KMS-11 (cell line): ENCODE data around the gene SLC29A3.

Source experiments
- H2AFZ ChIP-seq: fragments of 200-600 bp; sonication (generic); 2 replicates; pipeline ENCODE4 v1.6.1; 2016; ENCODE audit warnings: antibody characterized with exemption, mixed run types, low read depth
- H3K27ac ChIP-seq: fragments of 200-600 bp; sonication (generic); 2 replicates; pipeline ENCODE4 v1.6.1; 2016; ENCODE audit warnings: mild to moderate bottlenecking, mixed run types
- H3K27me3 ChIP-seq: fragments of 200-600 bp; sonication (generic); 2 replicates; pipeline ENCODE4 v1.6.1; 2017; ENCODE audit warnings: mild to moderate bottlenecking, low read depth, mixed run types, moderate library complexity; ENCODE audit not compliant: insufficient read depth
- H3K36me3 ChIP-seq: fragments of 200-600 bp; sonication (generic); 2 replicates; pipeline ENCODE4 v1.6.1; 2017; ENCODE audit warnings: mild to moderate bottlenecking, mixed run types; ENCODE audit not compliant: insufficient read depth
- H3K4me1 ChIP-seq: fragments of 200-600 bp; sonication (generic); 2 replicates; pipeline ENCODE4 v1.6.1; 2016; ENCODE audit warnings: mild to moderate bottlenecking, low read depth, mixed run types; ENCODE audit not compliant: poor library complexity, severe bottlenecking
- H3K4me2 ChIP-seq: fragments of 200-600 bp; sonication (generic); 2 replicates; pipeline ENCODE4 v1.7.0; 2016; ENCODE audit warnings: mild to moderate bottlenecking, mixed run types
- H3K4me3 ChIP-seq: fragments of 200-600 bp; sonication (generic); IDR thresholded peaks from 2 replicates; pipeline ENCODE4 v1.6.1; 2017; ENCODE audit warnings: low read depth, low read length, mixed read lengths; ENCODE audit not compliant: insufficient read depth
- H3K79me2 ChIP-seq: fragments of 200-600 bp; sonication (generic); 2 replicates; pipeline ENCODE4 v1.6.1; 2016; ENCODE audit warnings: low read depth, mixed run types; ENCODE audit not compliant: insufficient read depth
- H3K9ac ChIP-seq: fragments of 200-600 bp; sonication (generic); 2 replicates; pipeline ENCODE4 v1.6.1; 2016; ENCODE audit warnings: mild to moderate bottlenecking, mixed run types
- H4K20me1 ChIP-seq: fragments of 200-600 bp; sonication (generic); 2 replicates; pipeline ENCODE4 v1.6.1; 2016; ENCODE audit warnings: mild to moderate bottlenecking, mixed run types; ENCODE audit not compliant: insufficient read depth
- TF ChIP-seq, protein P1 (sequence below): fragments of 200-600 bp; sonication (generic); conservative IDR thresholded peaks from 2 replicates; pipeline ENCODE4 v1.6.1; 2017; ENCODE audit warnings: low read depth, mild to moderate bottlenecking, antibody characterized with exemption, low read length, moderate library complexity, mixed read lengths

SLC29A3 gene

DNA sequence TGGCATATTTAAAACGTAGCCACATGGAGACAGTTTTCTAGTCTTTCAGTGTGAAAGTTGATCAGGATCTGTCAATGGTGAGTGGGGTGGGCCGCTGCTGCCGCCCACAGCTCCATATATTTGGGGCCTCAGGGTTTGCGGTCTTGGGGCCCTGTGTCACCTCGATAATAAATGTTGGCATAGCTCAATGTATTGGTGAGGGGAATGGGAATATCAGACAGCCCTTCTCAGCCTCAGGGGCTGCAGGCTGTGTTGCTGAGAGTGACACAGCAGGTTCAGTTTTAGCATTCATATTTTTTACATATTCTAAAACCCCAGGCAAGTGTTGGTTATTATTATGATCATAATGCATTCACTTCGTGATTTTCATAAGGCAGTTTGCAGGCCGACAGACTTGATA, 82.9 kb downstream of the SLC29A3 start:
- no peak overlapping the region for H3K4me3 ChIP-seq
- no peak overlapping the region for H2AFZ ChIP-seq
- H3K79me2 ChIP-seq: no peaks in the 10 kb centered on the region

DNA sequence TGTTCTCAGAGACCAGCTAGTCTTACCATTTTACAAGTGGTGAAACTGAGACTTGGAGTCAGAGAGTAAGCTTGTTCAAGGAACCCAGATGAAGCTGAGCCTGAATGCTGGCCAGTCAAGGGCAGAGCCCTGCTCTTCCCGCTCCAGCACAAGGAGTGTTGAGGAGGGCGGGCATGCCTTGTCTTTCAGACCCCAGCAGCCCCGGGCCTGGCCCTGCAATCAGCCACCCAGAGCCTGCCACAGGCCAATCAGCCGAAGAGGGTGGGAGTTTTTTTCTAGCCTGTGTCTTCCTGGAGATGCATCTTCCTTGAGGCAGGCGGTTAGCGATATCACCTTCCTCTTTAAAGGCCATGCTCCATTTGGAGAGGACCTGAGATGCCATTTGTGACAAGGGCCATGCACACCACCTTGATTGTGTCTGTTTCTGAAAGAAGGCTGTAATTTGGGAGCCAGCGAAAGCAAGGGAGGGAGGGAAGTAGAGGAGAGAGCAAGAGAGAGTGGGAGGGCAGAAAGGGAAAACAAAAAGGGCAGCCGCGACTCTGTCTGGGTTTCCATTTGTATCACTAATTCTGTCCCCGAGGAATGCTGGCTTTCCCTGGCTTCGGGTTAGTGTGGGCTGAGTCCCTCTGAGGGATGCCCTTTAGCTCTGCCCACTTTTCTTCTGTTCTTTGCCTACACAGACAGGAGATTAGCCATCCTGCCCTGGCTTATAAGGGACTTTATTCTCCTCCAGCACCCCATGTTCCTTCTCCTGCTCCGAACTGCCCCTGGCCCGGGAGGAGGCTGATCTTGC, 85.6 kb downstream of the SLC29A3 start:
- Histone ChIP-seq H3K9ac (no peak overlapping the region), H3K4me3 (no peak overlapping the region), H3K27ac (no peak overlapping the region), H2AFZ (no peak overlapping the region), H3K79me2 (no peaks in the 10 kb centered on the region), H3K27me3 (peaks cover 39% of the 10 kb centered on the region), H3K4me1 (no peaks in the 10 kb centered on the region), H3K4me2 (no peak overlapping the region), H4K20me1 (no peaks in the 10 kb centered on the region), H3K36me3 (no peaks in the 10 kb centered on the region)
- TF ChIP-seq, protein P1, sequence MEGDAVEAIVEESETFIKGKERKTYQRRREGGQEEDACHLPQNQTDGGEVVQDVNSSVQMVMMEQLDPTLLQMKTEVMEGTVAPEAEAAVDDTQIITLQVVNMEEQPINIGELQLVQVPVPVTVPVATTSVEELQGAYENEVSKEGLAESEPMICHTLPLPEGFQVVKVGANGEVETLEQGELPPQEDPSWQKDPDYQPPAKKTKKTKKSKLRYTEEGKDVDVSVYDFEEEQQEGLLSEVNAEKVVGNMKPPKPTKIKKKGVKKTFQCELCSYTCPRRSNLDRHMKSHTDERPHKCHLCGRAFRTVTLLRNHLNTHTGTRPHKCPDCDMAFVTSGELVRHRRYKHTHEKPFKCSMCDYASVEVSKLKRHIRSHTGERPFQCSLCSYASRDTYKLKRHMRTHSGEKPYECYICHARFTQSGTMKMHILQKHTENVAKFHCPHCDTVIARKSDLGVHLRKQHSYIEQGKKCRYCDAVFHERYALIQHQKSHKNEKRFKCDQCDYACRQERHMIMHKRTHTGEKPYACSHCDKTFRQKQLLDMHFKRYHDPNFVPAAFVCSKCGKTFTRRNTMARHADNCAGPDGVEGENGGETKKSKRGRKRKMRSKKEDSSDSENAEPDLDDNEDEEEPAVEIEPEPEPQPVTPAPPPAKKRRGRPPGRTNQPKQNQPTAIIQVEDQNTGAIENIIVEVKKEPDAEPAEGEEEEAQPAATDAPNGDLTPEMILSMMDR: no peak

More for the DNA sequence above, 82.9 kb downstream of the SLC29A3 start:
- TF ChIP-seq, protein P1: no peak
- H3K27me3 ChIP-seq: peaks cover 49% of the 10 kb centered on the region
- no peaks in the 10 kb centered on the region for H3K36me3 ChIP-seq
- no peaks in the 10 kb centered on the region for H3K4me1 ChIP-seq
- H3K27ac ChIP-seq: no peak overlapping the region
- H3K4me2 ChIP-seq: no peak overlapping the region
- H4K20me1 ChIP-seq: no peaks in the 10 kb centered on the region
- H3K9ac ChIP-seq: no peak overlapping the region

DNA sequence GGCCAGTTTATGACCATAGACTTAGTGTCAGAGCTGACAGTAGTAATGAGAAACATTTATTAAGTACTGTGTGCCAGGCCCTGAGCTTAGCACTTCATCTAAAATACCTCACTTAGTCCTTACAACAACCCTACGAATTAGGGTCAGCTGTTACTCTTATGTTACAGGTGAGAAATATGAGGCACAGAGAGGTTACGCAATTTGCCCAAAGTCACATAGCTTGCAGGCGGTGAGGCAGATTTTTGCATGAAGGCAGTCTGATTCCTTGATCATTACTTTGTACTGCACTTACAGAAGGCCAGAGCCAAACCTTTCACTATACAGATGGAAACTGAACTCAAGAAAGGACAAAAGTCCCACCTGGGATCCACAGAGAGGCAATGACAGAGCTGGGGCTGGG, 87.8 kb downstream of the SLC29A3 start:
- Histone ChIP-seq H3K36me3 (no peaks in the 10 kb centered on the region), H4K20me1 (no peaks in the 10 kb centered on the region), H3K4me1 (no peaks in the 10 kb centered on the region), H3K27me3 (peaks cover 24% of the 10 kb centered on the region), H3K4me3 (no peak overlapping the region), H3K4me2 (no peak overlapping the region), H3K79me2 (no peaks in the 10 kb centered on the region), H3K9ac (no peak overlapping the region), H3K27ac (no peak overlapping the region), H2AFZ (no peak overlapping the region)
- TF ChIP-seq, protein P1: no peak

DNA sequence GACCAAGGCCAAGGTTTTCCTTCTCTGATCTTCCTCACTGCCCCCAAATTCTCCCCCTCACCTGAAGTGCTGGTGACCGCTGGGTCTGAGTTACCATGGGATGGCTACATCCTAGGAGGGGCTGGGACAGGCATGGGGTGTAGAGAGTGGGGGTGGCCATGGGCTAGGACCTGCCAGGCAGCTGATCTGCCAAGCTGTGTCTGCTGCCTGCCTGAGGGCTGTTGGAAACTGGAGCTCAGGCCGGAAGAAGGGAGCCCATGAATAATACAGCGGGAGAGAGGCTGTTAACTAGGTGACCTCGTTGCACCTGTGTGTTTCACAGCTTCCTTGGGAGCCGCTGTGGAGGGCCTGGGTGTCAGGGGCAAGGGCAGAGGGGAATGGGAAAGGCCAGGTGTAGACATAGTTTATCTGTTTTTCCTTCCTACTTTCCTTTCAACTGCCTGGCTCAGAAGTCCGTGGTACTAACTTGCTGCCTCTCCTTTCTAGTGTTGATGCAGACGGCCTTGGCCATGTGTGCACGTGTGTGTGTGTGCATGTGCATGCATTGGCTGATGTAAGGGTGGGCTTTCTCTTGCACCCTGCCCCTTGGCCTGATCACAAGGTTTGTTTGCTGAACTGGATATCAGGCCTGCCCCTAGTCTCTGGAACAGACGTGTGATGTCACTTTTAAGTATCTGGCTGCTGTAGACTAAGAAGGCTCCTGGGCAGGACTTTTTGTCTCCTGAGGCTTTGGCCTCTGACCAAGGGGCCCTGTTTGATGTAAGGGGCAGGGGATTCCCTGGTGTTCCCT, 89.6 kb downstream of the SLC29A3 start:
- no peaks in the 10 kb centered on the region for H3K4me1 ChIP-seq
- no peak overlapping the region for H3K4me2 ChIP-seq
- H3K4me3 ChIP-seq: no peak overlapping the region
- H3K27me3 ChIP-seq: peaks cover 22% of the 10 kb centered on the region
- no peaks in the 10 kb centered on the region for H4K20me1 ChIP-seq
- no peak overlapping the region for H3K27ac ChIP-seq
- H3K9ac ChIP-seq: no peak overlapping the region
- no peak overlapping the region for H2AFZ ChIP-seq
- no peaks in the 10 kb centered on the region for H3K79me2 ChIP-seq
- H3K36me3 ChIP-seq: no peaks in the 10 kb centered on the region
- TF ChIP-seq, protein P1: no peak
